ENCODE data around the gene GUCA1A.

GRCh38 chr6:42210551-42210950 is 37.4 kb downstream of the GUCA1A start:
- TF ChIP-seq EZH2phosphoT487 (IDR thresholded peaks at IDR 0.05; ENCODE audit: borderline replicate concordance) (no peak), CTCF (conservative IDR thresholded peaks at IDR 0.05; ENCODE audit: low read length) (no peak)
